ENCODE results near the gene APOBEC3A.
"Not testable (repeated sequence)": the region's sequence is repeated elsewhere in the genome, so short reads cannot be mapped to it uniquely, and the experiment has no call there.

APOBEC3A gene

DNA sequence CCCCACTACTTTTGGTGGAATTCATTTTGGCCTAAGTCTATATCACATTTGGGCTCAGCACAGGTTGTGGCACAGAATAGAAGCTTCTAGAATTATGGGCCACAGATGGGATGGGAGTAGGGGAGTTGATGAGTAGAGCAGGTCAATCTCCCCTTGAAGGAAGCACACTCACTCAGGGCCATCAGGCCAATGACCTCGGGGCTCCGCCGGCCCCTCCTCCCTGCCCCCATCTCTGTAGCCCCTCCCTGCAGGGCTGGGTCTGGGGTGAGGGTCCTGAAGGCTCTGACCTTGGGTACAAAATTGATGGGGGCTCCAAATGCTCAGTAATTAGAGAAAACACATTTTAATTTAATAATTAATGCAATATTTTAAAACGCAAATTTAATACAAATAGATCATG is 3.3 kb downstream of the APOBEC3A start:
- not testable (repeated sequence) for DNase-seq

DNA sequence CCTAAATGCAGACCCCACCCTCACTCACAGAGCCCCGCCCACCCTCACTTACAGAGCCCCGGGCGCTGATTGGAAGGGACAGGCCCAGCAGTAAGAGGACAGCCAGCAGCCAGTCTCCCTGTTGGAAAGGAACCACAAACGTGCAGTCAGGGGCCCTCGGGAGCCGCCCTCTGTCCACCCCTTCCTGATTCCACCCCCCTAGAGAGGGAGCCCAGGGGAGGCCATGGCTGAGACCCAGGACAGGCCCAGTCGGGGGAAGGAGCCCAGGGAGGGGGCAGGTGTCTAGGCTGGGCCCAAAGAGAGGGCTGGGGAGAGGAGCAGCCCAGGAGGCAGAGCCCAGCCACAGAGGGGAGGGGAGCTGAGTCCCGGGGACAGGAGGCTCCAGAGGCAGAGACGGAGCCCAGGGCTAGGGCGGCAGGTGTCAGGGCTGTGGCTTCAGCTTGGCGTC is 5.9 kb downstream of the APOBEC3A start:
- DNase-seq = not testable (repeated sequence)

DNA sequence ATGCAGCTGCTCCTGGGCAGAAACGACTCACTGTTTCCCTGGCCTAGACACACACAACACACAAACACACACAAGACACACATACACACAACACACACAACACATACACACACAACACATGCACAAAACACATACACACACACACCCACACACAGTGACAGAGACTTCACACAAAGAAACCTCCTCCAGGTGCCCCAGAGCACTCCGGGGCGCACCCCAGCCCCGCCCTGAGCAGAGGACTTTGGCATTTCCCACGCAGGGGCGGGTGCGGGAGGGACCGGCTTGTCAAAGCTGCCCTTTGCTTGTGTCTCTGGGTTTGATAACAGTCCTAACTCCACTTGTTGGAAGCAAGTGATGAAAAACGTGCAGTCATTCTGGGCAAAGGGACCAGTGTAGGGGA is 6.5 kb downstream of the APOBEC3A start:
- DNase-seq = no peak

DNA sequence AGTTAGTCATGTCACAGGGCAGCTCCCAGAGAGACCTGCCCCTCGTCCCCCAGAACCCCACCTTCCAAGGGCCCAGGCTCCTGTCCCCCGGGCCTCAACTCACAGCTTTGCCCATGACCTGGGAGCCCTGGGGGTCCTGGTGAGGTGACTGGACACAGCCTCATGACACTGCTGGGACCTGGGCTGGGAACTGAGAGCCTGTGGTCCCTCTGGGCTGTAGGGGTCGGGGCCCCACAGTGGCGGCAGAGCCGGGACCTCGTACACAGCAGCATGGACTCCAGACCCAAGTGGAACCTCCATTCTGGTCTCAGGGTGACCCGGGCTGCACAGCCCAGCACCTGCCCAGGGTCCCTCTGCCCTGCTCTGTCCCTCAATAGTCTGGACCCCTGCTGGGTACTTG is 6.9 kb downstream of the APOBEC3A start:
- no peak for DNase-seq

DNA sequence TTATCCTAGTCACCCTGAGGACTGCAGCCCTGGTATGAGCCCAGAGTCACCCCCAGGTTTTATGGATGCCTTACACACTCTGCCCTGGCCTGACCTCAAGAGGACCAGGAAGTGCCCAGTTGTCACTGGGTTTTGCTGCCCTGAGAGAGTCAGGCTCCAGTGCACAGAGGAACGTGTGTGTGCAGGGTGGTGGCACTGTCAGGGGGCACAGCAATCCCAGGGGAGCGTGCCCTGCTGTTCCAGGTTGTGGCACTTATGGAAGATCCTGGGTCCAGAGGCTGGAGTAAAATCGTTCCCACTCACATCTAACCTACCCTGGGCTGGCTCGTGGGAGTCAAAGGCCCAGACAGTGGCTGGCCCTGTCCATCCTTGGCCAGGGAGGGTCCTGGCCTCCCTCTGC is 7.6 kb downstream of the APOBEC3A start:
- no peak for DNase-seq

DNA sequence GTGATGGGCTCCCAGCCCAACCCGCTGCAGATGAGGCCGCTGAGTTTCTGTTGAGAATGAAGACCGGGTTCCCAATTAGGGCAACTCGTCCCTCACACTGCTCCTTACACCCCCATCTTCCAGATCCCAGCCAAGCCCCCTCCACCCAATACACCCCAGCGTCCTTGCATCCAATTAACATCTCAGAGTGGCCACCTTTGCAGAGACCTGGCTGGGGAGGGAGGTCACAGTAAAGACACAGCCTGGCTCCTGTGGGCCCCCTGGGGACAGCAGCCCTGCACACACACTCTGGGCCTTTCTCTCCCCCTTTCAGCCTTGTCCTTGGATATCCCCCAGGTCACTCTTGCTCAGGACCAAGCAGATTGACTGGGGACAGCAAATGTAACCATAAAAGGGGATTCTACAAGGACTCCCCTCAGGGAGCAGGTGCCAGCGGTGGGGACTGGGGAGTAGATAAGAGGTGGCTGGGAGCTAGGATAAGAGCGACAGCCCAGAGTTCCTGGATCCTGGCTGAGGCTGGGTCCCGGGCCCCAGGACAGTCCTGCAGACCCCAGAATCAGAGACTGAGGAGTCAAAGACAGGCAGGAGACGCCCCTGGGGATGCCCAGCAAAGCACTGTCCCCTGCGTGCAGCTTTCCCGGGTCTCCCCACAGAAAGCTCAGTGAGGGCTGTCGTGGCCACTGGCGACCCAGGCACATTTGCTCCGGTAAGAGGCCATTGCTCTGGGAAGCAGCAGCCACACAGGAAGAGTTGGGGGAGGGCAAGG is 8.4 kb downstream of the APOBEC3A start:
- no peak for DNase-seq

DNA sequence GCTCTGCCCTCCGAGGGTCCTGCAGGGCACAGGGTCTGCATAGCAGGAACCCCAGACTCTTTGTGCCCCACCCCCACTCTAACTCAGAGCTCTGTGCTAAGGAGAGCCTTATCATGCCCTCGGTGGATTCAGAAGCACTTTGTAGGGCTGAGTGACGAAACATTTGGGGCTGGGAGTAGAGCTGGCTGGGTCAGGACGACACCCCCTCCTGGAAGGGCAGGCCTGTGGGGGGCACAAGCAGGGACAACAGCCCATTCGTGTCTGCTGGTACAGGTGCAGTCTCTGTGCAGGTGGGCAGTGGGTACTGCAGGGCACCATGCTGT is 8.9 kb downstream of the APOBEC3A start:
- DNase-seq = no peak

DNA sequence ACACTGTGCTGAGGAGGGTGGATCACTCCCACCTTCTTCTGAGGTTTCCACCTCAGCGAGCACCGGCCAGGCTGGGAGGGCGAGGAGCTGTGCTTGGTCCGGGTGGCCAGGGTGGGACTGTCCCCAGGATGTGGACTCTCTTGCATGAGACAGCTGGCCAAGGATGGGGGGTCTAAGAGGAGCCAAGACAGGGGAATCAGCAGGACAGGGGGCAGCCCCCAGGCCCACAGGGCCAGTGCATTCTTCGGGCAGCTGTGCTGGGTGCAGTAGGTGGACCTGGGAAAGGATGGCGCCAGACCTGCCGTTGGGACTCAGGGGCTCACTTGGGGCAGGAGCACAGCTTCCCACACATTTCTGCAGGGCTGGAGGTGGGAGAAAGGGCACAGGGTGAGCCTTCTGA is 9.5 kb downstream of the APOBEC3A start:
- DNase-seq = no peak

DNA sequence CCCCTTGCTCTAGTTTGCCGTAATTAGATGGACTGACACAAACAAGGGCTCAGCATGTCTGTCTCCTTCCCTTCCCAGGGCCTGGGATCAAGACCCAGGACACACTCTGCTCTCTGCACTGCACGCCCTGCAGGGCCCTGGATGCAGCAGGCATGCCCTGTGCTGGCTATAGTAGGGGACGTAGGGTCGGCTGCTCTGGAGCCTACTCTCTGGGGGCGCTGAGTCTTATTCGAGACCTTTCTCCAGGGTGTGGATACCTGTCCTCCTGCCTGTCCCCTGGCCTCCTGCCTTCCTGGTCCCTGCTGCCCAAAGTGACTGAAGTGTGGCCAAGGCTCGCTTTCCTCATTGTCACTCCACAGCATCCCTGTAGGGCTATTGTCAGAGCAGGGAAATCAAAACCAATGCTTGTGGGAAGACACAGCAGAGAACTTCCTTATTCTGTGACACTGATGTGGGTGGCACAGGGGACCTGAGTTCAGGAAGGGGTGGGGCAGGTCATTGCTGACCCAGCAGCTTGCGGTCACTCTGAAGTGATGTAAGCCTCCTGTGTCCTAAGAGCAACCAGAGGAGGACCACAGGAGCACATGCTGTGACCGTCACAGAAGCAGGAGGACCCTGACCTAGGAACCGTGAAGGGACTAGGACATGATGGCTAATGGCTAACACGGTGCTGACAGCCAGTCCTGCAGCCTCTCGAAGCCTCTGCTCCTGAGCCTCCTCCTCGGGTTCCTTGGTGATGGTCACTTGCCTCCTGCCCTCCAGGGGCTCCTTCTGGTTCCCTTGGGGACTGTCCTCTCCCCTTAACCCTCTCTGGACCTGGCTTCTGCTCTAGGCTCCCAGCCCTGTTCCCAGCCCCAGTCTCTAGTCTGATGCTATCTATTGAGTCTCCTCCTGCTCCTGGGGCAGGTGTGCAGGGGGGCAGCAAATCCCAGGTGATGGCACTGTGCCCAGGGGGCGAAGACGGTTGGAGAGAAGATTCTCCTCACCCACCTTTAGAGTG is 10.3 kb downstream of the APOBEC3A start:
- DNase-seq = no peak

DNA sequence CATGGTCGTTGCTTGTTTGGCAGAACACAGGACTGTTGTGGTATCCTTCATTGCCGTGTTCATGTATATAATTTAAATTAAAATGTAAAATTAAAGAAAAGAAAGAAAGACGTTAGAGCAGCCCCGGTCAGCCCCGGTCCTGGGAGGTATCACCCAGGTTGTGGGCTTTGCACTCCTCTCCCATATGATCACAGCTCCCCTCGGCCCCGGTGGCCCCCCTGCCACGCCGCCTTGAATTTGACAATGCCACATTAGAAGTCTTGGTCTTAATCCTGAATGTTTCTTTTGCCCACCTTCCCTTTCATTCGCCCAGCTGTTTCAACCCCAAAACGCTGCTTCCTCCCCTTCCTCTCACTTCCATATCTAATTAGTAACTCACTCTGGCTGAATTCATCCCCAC is 11.4 kb downstream of the APOBEC3A start:
- DNase-seq = no peak

DNA sequence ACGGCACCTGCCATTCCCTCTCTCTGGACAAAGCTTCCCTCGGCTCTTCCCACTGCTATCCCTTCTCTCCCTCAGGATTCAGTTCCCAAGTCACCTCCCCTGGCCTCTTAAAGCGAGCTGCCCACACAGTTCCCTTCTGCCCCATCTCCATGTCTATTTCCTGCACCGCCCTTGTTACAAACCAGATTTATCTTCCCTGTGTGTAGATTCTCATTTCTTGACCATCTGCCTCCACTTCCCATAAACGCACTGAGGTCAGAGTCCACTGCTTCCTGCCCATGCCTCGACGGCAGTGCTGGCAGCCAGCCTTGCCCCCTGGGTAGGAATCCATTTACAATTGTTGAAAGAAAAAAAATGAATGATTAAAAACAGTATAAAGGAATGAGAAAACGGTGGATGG is 13.1 kb downstream of the APOBEC3A start:
- no peak for DNase-seq

DNA sequence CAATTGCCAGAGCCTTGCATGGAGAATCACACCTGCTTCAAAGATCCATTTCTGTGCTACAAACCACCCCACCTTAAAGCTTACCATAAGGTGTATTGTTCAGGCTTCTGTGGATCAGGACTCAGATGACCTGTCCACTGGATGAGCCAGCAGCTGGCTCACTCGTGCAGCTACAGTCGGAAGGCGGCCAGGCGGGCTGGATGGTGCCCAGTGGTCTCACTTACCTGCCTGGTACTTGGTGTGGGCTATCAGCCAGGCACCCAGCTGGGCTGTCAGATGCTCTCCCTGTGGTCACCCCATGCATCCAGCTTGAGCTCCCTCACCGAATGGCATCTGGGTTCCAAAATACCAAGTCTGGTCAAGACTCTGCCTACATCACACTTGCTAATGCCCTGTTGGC is 13.8 kb downstream of the APOBEC3A start:
- no peak for DNase-seq

DNA sequence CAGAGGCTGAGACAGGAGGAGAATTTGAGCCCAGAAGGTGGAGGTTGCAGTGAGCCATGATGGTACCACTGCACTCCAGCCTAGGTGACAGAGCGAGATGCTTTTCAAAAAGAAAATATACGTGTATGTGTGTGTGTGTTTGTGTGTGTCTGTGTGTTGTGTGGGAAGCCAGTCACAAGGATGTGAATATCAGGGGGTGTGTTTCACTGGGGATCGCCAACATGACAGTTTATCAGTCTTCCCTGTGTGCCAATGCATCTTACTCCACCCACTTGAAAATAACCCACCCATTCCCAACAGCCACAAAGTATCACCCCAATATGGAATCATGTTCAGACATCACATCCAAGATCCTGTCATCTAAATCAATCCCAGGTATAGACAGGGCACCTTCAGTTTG is 14.4 kb downstream of the APOBEC3A start:
- no peak for DNase-seq

DNA sequence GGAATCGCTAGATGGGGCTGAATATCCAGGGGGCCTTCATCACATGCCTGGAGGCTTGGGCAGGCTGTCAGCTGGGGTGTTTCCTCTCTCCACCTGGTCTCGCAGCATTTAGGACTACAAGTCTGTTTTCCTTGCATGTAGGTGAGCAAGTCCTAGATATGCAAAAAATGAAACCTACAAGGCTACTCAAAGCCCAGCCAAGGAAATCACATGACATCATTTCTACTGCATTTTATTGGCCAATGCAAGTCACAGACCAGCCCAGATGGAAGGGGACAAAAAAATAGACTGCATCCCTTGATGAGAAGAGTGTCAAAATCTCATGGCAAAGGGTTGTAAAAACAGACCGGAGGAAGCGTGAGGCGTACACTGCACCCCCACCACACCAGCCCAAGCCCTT is 15.1 kb downstream of the APOBEC3A start:
- DNase-seq = no peak

DNA sequence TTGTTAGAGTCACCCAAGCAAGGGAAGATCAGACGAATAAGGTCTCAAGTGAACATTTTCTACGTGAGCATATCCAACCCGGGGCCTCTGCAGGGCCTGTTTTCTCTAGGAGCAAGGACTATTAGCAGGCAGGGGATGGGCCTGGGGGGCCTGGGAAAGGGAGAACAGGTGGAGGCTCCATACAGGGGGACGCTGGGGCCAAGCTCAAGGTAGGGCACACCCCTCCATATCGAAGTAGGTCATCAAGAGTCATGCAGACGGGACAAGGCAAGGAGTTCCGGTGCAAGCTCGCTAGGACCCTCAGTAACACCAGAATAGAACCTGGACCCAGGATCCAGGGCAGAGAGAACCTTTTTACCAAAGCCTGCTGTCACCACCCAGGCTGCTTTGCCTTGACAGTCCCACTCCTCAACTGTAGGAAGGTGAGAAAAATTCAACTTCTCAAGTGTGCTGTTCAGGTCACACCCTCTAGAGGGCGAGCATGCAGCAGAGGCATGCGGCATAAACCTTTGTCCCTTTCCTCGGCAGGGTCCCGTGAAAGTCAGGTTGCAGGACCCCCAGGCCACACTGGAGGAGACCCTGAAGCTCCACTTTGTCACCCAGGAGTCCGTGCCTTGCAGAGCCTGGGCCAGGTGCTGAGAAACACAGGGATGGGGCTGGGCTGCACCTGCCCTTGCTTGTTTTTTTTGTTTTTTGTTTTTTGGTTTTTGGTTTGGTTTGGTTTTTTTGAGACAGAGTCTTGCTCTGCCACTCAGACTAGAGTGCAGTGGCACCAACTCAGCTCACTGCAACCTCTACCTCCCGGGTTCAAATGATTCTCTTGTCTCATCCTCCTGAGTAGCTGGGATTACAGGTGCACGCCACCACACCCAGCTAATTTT is 16.1 kb downstream of the APOBEC3A start:
- DNase-seq = no peak

DNA sequence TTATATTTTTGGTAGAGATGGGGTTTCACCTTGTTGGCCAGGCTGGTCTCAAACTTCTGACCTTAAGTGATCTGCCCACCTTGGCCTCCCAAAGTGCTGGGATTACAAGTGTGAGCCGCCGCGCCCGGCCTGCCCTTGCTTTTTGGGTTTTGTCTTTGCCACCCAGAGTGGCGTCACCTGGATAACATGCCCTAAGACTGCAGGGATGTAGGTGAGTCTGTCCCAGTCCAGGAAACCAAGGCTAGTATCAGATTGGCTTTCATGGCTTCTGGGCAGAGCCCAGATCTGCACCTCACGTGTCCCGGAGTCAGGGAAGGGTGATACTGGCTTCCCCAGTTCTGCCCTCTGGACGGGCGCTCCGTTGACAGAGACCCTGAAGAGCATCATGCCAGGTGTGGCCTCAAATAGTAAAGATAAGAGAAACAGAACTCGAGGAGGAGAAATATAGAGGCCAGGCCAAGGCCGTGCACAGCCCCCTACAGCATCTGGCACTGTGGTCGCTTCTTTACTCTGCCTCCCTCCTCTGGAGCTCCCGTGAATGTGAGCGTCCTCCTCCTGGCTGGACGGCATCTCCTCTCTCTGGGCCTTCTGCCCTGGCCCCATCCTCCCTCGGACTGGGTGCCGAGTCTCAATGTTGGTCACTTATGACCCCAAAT is 16.9 kb downstream of the APOBEC3A start:
- no peak for DNase-seq

DNA sequence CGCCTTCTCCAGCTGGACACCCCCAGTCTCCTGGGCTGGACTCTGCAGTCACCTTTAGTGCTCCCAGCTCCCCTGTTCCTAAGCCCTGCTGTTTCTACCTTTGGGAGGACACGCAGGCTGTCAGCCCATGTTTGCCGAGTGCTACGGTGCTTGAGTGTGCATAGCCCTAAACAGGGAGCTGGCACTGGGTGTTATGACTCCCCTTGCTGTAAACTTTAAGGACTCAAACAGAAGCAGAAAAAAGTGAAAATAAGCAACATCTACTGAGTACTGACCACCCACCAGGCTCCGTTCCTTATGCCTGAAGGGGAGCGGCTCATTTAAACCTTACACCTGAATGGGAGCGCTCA is 17.4 kb downstream of the APOBEC3A start:
- no peak for DNase-seq

DNA sequence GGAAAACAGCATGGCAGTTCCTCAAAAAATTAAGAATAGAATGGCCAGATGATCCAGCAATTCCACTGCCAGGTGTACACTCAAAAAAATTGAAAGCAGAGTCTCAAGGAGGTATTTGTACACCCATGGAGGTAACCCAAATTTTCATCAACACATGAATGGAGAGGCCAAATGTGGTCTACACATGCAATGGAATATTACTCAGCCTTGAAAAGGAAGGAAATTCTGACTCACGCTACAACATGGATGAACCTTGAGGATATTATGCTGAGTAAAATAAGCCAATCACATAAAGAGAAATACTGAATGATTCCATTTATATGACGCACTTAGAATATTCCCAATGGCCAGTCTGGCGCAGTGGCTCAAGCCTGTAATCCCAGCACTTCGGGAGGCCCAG is 19.9 kb downstream of the APOBEC3A start:
- not testable (repeated sequence) for DNase-seq

DNA sequence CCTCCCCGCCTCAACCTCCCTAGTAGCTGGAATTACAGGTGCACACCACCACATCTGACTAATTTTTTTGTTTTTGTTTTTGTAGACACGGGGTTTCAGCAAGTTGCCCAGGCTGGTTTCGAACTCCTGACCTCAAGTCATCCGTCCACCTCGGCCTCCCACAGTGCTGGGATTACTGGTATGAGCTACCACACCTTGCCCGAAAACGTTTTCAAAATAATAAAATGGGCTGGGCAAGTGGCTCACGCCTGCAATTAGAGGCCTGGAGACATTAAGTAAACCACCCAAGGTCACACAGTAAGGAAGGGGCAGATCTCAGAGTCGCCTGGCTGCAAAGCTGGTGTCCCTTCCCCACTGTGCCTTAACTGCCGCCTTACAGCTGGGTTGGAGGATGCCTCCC is 23.2 kb downstream of the APOBEC3A start:
- not testable (repeated sequence) for DNase-seq

DNA sequence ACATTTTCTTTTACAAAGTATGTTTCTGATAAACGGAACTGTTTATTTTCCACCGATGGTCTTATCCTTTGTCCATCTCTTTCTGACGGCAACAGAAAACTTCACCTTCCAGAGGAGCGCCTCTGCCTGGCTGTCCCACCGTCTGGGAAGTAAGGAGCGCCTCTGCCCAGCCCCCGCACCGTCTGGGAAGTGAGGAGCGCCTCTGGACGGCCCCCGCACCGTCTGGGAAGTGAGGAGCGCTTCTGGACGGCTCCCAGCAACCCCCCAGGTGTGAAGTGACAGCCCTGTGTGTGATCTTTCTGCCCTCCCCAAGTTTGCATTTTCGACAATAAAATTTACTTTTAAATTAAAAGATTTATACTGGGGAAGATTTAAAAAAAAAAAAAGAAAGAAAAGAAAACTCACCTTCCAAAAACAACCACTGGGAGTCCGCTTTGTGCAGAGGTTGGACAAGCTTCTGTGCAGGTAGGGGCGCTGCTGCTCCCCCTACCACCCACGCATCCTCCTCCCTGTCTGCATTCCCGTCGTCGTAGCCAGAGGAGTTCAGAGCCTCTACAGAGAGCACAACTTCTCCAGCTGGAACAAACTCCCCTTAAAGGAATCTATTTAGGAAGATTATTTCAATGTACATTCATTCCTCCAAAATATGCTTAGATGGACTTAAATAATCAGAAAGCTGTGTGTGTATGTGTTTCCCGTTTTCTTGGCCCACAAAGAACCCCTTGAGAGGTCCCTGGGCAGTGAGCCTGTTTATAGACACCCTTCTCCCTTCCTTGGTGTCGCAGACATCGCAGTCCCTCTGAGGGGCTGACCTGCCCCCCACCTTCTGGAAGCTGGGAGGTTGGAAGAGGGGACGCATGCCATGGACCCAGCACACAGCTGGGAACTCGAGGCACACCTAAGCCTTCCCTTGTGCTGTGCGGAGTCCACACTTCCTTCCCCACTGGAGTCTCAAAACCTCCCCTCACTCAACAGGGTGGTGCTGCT is 23.9 kb downstream of the APOBEC3A start:
- DNase-seq = no peak

Data from NCI-H187 (cell line).